H9 (cell line): ENCODE results near the gene DSTN. TPM values are rescaled to one million over a fixed set of nuclear protein-coding genes. Genes with fewer than 3 reads are reported as not detected.

Source experiments
- DNase-seq: peaks from one replicate; pipeline ENCODE4 v3.0.0-alpha.2; 2017
- H2AFZ ChIP-seq: one replicate; pipeline ENCODE4 v1.6.1; 2013; ENCODE audit warnings: mild to moderate bottlenecking, low read length, control low read depth, moderate library complexity
- H2AK5ac ChIP-seq: 2 replicates; pipeline ENCODE4 v1.6.1; 2013; ENCODE audit warnings: low read length, control low read depth, mixed read lengths; ENCODE audit not compliant: insufficient read length
- H2BK120ac ChIP-seq: one replicate; pipeline ENCODE4 v1.6.1; 2013; ENCODE audit warnings: low read depth, mild to moderate bottlenecking, low read length, control low read depth, inconsistent platforms; ENCODE audit not compliant: poor library complexity, severe bottlenecking
- H2BK12ac ChIP-seq: 2 replicates; pipeline ENCODE4 v1.6.1; 2013; ENCODE audit warnings: low read length, control low read depth, mixed read lengths, low read depth; ENCODE audit not compliant: insufficient read length
- H2BK15ac ChIP-seq: 2 replicates; pipeline ENCODE4 v1.6.1; 2013; ENCODE audit warnings: low read depth, low read length, control low read depth
- H2BK20ac ChIP-seq: one replicate; pipeline ENCODE4 v1.6.1; 2013; ENCODE audit warnings: low read depth, mild to moderate bottlenecking, low read length, control low read depth, inconsistent platforms; ENCODE audit not compliant: poor library complexity, severe bottlenecking
- H2BK5ac ChIP-seq: 2 replicates; pipeline ENCODE4 v1.6.1; 2013; ENCODE audit warnings: low read length, control low read depth, mixed read lengths; ENCODE audit not compliant: insufficient read length
- H3K14ac ChIP-seq: 2 replicates; pipeline ENCODE4 v1.6.1; 2013; ENCODE audit warnings: low read length, control low read depth; ENCODE audit not compliant: insufficient read depth
- H3K18ac ChIP-seq: 2 replicates; pipeline ENCODE4 v1.6.1; 2013; ENCODE audit warnings: low read depth, mild to moderate bottlenecking, mixed read lengths, low read length, control low read depth; ENCODE audit not compliant: insufficient read length
- H3K23ac ChIP-seq: 2 replicates; pipeline ENCODE4 v1.6.1; 2013; ENCODE audit warnings: low read length, control low read depth, mixed read lengths, low read depth; ENCODE audit not compliant: insufficient read length
- H3K23me2 ChIP-seq: 2 replicates; pipeline ENCODE4 v1.6.1; 2013; ENCODE audit warnings: low read depth, mild to moderate bottlenecking, mixed read lengths, low read length, control low read depth; ENCODE audit not compliant: insufficient read length, poor library complexity, severe bottlenecking
- H3K27ac ChIP-seq: 2 replicates; pipeline ENCODE4 v1.5.1; 2013; ENCODE audit warnings: low read length, control low read depth, mixed read lengths, low read depth; ENCODE audit not compliant: insufficient read length
- H3K27me3 ChIP-seq: 2 replicates; pipeline ENCODE4 v1.6.1; 2013; ENCODE audit warnings: low read length, control low read depth, inconsistent platforms; ENCODE audit not compliant: insufficient read depth
- H3K4ac ChIP-seq: 2 replicates; pipeline ENCODE4 v1.6.1; 2013; ENCODE audit warnings: low read depth, mild to moderate bottlenecking, control low read depth, inconsistent platforms, low read length, moderate library complexity
- H3K4me1 ChIP-seq: 2 replicates; pipeline ENCODE4 v1.6.1; 2013; ENCODE audit warnings: low read length, control low read depth, inconsistent platforms; ENCODE audit not compliant: insufficient read depth
- H3K4me2 ChIP-seq: 2 replicates; pipeline ENCODE4 v1.6.1; 2013; ENCODE audit warnings: low read length, control low read depth, mixed read lengths; ENCODE audit not compliant: insufficient read length, insufficient read depth
- H3K56ac ChIP-seq: 2 replicates; pipeline ENCODE4 v1.6.1; 2013; ENCODE audit warnings: low read depth, mild to moderate bottlenecking, mixed read lengths, low read length, control low read depth; ENCODE audit not compliant: insufficient read length
- H3K79me1 ChIP-seq: 2 replicates; pipeline ENCODE4 v1.6.1; 2013; ENCODE audit warnings: low read depth, mild to moderate bottlenecking, moderate library complexity, low read length, control low read depth, inconsistent platforms; ENCODE audit not compliant: insufficient read depth, poor library complexity, severe bottlenecking
- H3K79me2 ChIP-seq: 2 replicates; pipeline ENCODE4 v1.6.1; 2013; ENCODE audit warnings: low read length, control low read depth, inconsistent platforms; ENCODE audit not compliant: insufficient read depth
- H3K9ac ChIP-seq: 2 replicates; pipeline ENCODE4 v1.6.1; 2013; ENCODE audit warnings: low read length, control low read depth, mixed read lengths; ENCODE audit not compliant: insufficient read length; ENCODE audit errors: extremely low read depth
- H3K9me3 ChIP-seq: one replicate; pipeline ENCODE4 v1.6.1; 2013; ENCODE audit warnings: low read depth, low read length, inconsistent platforms; ENCODE audit not compliant: control insufficient read depth
- H3T11ph ChIP-seq: one replicate; pipeline ENCODE4 v1.6.1; 2013; ENCODE audit warnings: mild to moderate bottlenecking, low read length, control low read depth, inconsistent platforms
- H4K20me1 ChIP-seq: one replicate; pipeline ENCODE4 v1.6.1; 2013; ENCODE audit not compliant: control insufficient read depth, insufficient read length, insufficient read depth
- H4K5ac ChIP-seq: 2 replicates; pipeline ENCODE4 v1.6.1; 2013; ENCODE audit warnings: low read depth, mild to moderate bottlenecking, mixed read lengths, low read length, control low read depth; ENCODE audit not compliant: insufficient read length
- H4K8ac ChIP-seq: replicated peaks from 2 replicates; pipeline ENCODE4 v1.6.1; 2013; ENCODE audit warnings: low read length, control low read depth, mixed read lengths, low read depth; ENCODE audit not compliant: insufficient read length
- H4K91ac ChIP-seq: 2 replicates; pipeline ENCODE4 v1.6.1; 2013; ENCODE audit warnings: low read depth, mild to moderate bottlenecking, moderate library complexity, mixed read lengths, low read length, control low read depth; ENCODE audit not compliant: insufficient read length
- H3K27ac Mint-ChIP-seq, 3 experiments: 2 replicates in 2 of 3; 3 replicates in 1 of 3; pipeline ENCODE4 v1.8.0; 2020 to 2021; ENCODE audit warnings: mixed read lengths in 3 of 3, mild to moderate bottlenecking in 1 of 3, moderate library complexity in 1 of 3
- H3K27me3 Mint-ChIP-seq: 2 replicates; pipeline ENCODE4 v1.8.0; 2021; ENCODE audit warnings: low read depth, mild to moderate bottlenecking, moderate library complexity, mixed read lengths
- H3K36me3 Mint-ChIP-seq, 3 experiments: 2 replicates in 2 of 3; 3 replicates in 1 of 3; pipeline ENCODE4 v1.8.0; 2020 to 2021; ENCODE audit warnings: low read depth in 3 of 3, mixed read lengths in 3 of 3; ENCODE audit not compliant: insufficient read depth in 1 of 3
- H3K4me1 Mint-ChIP-seq, 2 experiments: 2 replicates each; pipeline ENCODE4 v1.8.0; 2020; ENCODE audit warnings: mixed read lengths in 2 of 2
- H3K4me3 Mint-ChIP-seq, 2 experiments: 2 replicates in 1 of 2; 3 replicates in 1 of 2; pipeline ENCODE4 v1.8.0; 2020 to 2021; ENCODE audit warnings: mild to moderate bottlenecking in 2 of 2, mixed read lengths in 2 of 2, moderate library complexity in 1 of 2
- H3K9me3 Mint-ChIP-seq, 2 experiments: 2 replicates in 1 of 2; 3 replicates in 1 of 2; pipeline ENCODE4 v1.8.0; 2020; ENCODE audit warnings: mild to moderate bottlenecking in 2 of 2, mixed read lengths in 2 of 2, moderate library complexity in 1 of 2
- CTCF ChIP-seq: fragments of 200-600 bp; sonication (generic); conservative IDR thresholded peaks from 3 replicates; pipeline ENCODE4 v1.8.0; 2021; ENCODE audit warnings: antibody characterized with exemption, mild to moderate bottlenecking
- WGBS: extraction: QIAGEN DNeasy Blood & Tissue Kit; methylation state at CpG from one replicate; pipeline ENCODE4 v1.1.7; 2013; ENCODE audit warnings: missing lambda C conversion rate, low lambda C conversion rate, mixed read lengths; ENCODE audit not compliant: insufficient read length; ENCODE audit errors: extremely low coverage; 5-methylcytosine and 5-hydroxymethylcytosine counted together
- total RNA-seq: library from RNA; stranded (reverse); gene quantifications from 2 replicates; pipeline ENCODE4 v1.2.1, GENCODE V29; 2021

Gene DSTN
- total RNA-seq, 1 experiment from 2014 or later = 145 TPM

GRCh38 chr20:17562804-17563305 is 7.0 kb upstream of the DSTN start:
- Histone ChIP-seq H2BK12ac (no peak overlapping the region), H3K9me3 (no peaks in the 10 kb centered on the region), H4K5ac (no peak overlapping the region), H3K79me1 (no peaks in the 10 kb centered on the region), H3K79me2 (no peaks in the 10 kb centered on the region), H3K23me2 (no peaks in the 10 kb centered on the region), H4K20me1 (no peaks in the 10 kb centered on the region), H3K14ac (no peak overlapping the region), H2BK20ac (no peak overlapping the region), H4K91ac (no peak overlapping the region), H3K56ac (no peak overlapping the region), H3K23ac (no peak overlapping the region), H2AFZ (no peak overlapping the region), H3K27me3 (no peaks in the 10 kb centered on the region), H2BK120ac (no peak overlapping the region), H4K8ac (no peak overlapping the region), H2BK5ac (no peak overlapping the region), H3K18ac (no peak overlapping the region), H3K4me2 (no peak overlapping the region), H3T11ph (no peak overlapping the region), H3K4me1 (peaks cover 5% of the 10 kb centered on the region; the same call in 1 of the 2 replicates), H3K27ac (no peak overlapping the region), H2BK15ac (0 out of 2 replicates have a peak overlapping the region, but pooled peaks have one; percentile 2), H3K4ac (no peak overlapping the region), H2AK5ac (no peak overlapping the region), H3K9ac (no peak overlapping the region)
- Mint-ChIP-seq H3K4me1 (peaks cover 15% of the 10 kb centered on the region in 2 experiments), H3K4me3 (no peak overlapping the region), H3K36me3 (peaks cover 0 to 7% (median 0%) of the 10 kb centered on the region in 3 experiments; a peak in 1 of 7 replicates), H3K27ac (peak overlapping the region in 2 of 3 experiments; percentile 10 to 30; a peak in 1 of 7 replicates), H3K9me3 (no peaks in the 10 kb centered on the region), H3K27me3 (no peaks in the 10 kb centered on the region; the same call in 1 of the 2 replicates)
- no peak for DNase-seq
- no peak for TF ChIP-seq CTCF
- no CpG with 5 or more reads among the region's 2 CpGs for WGBS
